ENCODE results near the gene CCL4L2. TPM values are rescaled to one million over a fixed set of nuclear protein-coding genes. Genes with fewer than 3 reads are reported as not detected.
"Not testable (repeated sequence)": the region's sequence is repeated elsewhere in the genome, so short reads cannot be mapped to it uniquely, and the experiment has no call there.

Gene CCL4L2
- 1 to 10 TPM in 6 of 9 donors, under 1 TPM in 2, not detected in 1; 0.57 to 3.8 (median 2.2) TPM for total RNA-seq
- polyA plus RNA-seq: 1 to 10 TPM; 1.3 to 5.1 (median 2.2) TPM
- long read RNA-seq, donor 1: 0 reads
- long read RNA-seq, donor 2, partial matches to known transcripts: 0 of 1 reads
- long read RNA-seq, donor 2, other reads (novel, unspliced or antisense): 0 of 1 reads
- long read RNA-seq, donor 3: 0 reads
- long read RNA-seq, donor 4, partial matches to known transcripts: 0 of 1 reads
- long read RNA-seq, donor 4, other reads (novel, unspliced or antisense): 1 of 1 reads
- long read RNA-seq, donor 5, partial matches to known transcripts: 0 of 1 reads
- long read RNA-seq, donor 5, other reads (novel, unspliced or antisense): 1 of 1 reads
- long read RNA-seq, donor 6, partial matches to known transcripts: 0 of 1 reads
- long read RNA-seq, donor 6, other reads (novel, unspliced or antisense): 0 of 1 reads
- long read RNA-seq, donor 7: 0 reads
- long read RNA-seq, donor 8: 0 reads
- long read RNA-seq, donor 9: 0 reads
- long read RNA-seq, donor 10: 0 reads

DNA sequence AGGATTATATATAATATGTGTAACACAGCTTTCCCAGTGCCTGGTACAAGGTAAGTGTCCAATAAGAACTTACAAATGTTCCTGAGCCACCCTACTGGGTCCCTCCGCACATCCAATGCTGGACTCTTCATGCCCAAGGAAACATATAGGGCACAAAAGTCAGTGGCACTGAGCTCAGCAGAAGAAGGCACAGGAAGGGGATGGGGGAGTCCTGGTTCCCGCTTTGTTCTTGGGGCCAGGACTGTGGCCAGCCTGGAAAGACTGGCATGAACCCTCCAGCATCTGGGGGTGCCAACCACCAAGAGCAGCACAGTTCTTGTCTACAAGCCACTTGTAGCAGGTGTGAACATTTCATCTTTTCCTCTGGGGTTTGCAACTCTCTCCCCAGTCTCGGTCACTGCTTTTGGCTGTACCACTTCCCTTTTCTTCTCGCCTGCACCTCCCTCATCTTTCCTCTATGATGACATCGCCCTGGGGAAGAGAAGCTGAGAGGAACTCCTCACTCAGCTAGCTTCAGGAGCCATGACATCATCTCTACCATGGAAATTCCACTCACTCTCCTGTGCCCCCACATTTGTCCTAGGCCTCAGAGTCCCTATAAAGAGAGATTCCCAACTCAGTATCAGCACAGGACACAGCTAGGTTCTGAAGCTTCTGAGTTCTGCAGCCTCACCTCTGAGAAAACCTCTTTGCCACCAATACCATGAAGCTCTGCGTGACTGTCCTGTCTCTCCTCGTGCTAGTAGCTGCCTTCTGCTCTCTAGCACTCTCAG, at the start of gene CCL4L2:
Gene CCL4L2 (plus strand): TSS at position 625 of the 773 bp plus-strand sequence.
- H3K27me3 ChIP-seq; H3K4me1 ChIP-seq (replicated peaks in 1 of 2); H3K27ac ChIP-seq; H3K4me3 ChIP-seq; intact Hi-C loops (cut with DNase I); H3K9me3 ChIP-seq (replicated peaks in 1 of 3); H3K36me3 ChIP-seq (replicated peaks in 1 of 2); DNase-seq: not testable (repeated sequence)
- 65 to 81% (median 74%) methylated on average over 6 to 7 of the region's 7 CpGs for WGBS, 4 donors

DNA sequence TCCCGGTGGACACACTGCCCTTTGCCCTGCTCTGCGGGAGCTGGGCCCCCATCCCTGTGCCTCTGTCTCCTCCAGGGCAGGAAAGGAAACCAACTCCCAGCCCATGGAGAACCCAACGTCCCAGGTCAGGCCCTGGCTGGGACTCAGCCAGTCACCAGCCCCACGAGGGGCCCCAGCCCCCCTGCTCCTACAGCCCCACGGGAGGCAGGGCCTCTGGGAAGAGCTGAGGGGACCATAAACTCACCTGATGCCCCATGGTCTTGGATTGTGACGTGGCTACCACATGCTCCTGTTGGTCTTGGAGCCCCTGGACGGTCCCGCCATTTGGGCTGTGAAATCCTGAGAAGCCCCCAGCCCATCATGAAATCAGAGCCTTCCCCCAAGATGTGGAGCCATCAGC, 42.0 kb upstream of the CCL4L2 start:
- H3K4me3 ChIP-seq; H3K36me3 ChIP-seq (replicated peaks in 1 of 2); H3K4me1 ChIP-seq (replicated peaks in 1 of 2); H3K27ac ChIP-seq; intact Hi-C loops (cut with DNase I); H3K27me3 ChIP-seq; H3K9me3 ChIP-seq (replicated peaks in 1 of 3); DNase-seq: not testable (repeated sequence)
- WGBS, 4 donors: 66 to 72% methylated on average over 5 to 6 of the region's 8 CpGs; no CpG with 5 or more reads in 2 of the 4 donors

DNA sequence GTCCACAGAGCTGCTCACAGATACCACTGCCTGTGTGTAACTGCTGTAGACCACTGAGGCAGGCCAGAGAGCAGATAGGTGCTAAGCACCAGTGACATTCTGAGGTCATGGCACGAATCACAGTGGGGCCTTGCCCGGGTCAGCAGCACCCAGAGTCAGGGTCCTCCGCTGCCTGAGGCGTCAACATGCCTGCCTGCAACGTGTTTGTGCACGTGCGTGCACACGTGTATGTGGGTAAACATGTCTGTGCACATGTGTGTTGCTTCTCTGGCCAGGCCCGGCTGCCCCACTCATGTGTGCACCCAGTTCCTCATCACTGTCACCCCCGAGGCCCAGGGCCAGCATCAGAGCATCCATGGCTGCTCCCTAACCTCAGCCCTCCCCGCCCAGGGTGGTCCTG, 34.3 kb upstream of the CCL4L2 start, which contains the start of gene TBC1D3B:
Gene TBC1D3B (minus strand): TSS at position 101 of the 400 bp plus-strand sequence. CDS start 1,586 bp downstream, outside the sequence.
- H3K36me3 ChIP-seq (replicated peaks in 1 of 2); H3K4me1 ChIP-seq (replicated peaks in 1 of 2); intact Hi-C loops (cut with DNase I); H3K4me3 ChIP-seq; H3K9me3 ChIP-seq (replicated peaks in 1 of 3); DNase-seq; H3K27me3 ChIP-seq; H3K27ac ChIP-seq: not testable (repeated sequence)
- no CpG with 5 or more reads among the region's 11 CpGs for whole genome bisulfite sequencing, 4 donors

DNA sequence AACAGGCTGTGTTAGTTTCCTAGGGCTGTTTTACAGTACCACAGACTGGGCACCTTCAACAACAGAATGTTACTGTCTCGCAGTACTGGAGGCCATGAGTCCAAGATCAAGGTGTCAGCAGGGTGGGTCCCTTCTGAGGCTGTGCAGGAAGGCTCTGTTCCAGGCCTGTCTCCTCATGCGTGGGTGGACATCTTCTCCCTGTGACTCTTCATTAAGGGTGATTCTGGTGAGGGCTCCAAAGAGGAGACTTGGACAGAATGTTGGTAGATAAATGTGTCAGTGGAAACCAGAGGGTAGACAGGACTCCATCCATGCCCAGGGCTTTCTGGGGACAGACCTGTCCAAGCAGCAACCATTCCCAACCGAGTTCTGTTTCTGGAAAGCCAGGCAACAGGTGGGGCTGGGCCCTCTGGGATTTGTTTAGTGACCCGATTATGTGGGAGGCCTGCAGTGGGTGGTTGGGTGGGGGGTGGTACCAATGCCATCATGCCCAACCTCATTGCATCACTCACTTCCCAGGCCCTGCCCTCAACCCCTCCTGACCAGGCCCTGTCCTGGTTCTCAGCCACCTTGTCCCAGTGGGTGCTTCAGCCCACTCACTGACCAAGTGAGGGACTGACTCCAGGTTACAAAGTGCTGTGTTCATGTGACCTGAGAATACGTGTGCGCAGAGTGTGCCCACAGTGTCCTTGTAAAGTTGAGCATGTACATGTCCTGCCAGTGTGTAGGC, 29.3 kb upstream of the CCL4L2 start:
- DNase-seq; H3K27ac ChIP-seq; H3K4me3 ChIP-seq; H3K36me3 ChIP-seq (replicated peaks in 1 of 2); H3K9me3 ChIP-seq (replicated peaks in 1 of 3); H3K4me1 ChIP-seq (replicated peaks in 1 of 2): not testable (repeated sequence)
- intact Hi-C loops (cut with DNase I): loop anchor here in 1 of 2 donors (10.0 kb wide), 1 partner anchor 67 kb away; no protein-coding TSS in a partner anchor
- 80 to 94% (median 89%) methylated on average over 6 of the region's 6 CpGs for WGBS, 4 donors
- peaks cover 15% of the 10 kb centered on the region for H3K27me3 ChIP-seq

DNA sequence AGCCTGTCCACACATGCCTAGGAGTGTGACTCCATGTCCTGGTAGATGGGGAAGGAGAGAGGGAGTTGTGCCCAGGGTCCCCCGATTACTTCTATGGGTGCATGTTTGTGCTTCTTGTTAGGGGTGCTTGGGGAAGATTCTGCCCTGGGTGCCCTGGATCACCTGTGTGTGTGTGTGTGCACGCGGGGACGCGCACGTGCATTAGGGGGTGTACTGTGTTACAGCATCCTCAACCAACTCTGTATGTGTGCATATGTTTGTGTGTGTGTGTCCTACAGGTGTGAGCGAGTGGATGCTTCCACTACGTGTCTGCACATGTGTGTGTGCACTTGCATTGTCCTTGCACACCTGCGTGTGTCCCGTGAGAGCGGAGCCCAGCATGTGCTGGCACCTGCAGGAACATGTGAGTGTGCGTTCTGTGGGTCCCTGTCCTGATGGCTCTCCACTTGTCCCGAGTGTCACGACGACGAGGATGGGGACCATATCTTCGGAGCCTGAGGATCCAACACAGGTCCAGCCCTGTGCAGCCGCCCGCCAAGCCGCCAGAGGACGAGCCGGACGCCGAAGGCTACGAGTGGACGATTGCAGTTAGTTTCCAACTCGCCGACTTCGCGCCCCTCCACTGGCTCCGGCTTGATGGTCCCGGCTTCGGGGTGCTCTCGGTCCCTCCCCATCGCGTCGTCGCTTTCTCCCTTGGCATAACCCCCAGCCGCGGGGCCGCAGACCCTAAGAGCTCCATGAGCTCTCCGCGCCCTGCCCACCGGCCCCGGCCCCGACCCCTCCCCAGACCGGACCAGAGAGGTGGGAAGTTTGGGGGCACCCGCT, 28.5 kb upstream of the CCL4L2 start:
- intact Hi-C loops (cut with DNase I): loop anchor here in 1 of 2 donors (10.0 kb wide), 1 partner anchor 68 kb away; no protein-coding TSS in a partner anchor
- Histone ChIP-seq H3K4me1 (replicated peaks in 1 of 2) (peaks cover 0 to 6% of the 10 kb centered on the region in 2 donors), H3K36me3 (replicated peaks in 1 of 2) (no peaks in the 10 kb centered on the region), H3K9me3 (replicated peaks in 1 of 3) (no peaks in the 10 kb centered on the region), H3K27me3 (peaks cover 15% of the 10 kb centered on the region), H3K4me3 (peak overlapping the region in 3 of 4 donors; percentile 11 to 87 (median 58)), H3K27ac (peak overlapping the region in 2 of 5 donors; percentile 57 to 78)
- peak in 1 of 7 donors; percentile 56 for DNase-seq
- TF ChIP-seq, protein P1, sequence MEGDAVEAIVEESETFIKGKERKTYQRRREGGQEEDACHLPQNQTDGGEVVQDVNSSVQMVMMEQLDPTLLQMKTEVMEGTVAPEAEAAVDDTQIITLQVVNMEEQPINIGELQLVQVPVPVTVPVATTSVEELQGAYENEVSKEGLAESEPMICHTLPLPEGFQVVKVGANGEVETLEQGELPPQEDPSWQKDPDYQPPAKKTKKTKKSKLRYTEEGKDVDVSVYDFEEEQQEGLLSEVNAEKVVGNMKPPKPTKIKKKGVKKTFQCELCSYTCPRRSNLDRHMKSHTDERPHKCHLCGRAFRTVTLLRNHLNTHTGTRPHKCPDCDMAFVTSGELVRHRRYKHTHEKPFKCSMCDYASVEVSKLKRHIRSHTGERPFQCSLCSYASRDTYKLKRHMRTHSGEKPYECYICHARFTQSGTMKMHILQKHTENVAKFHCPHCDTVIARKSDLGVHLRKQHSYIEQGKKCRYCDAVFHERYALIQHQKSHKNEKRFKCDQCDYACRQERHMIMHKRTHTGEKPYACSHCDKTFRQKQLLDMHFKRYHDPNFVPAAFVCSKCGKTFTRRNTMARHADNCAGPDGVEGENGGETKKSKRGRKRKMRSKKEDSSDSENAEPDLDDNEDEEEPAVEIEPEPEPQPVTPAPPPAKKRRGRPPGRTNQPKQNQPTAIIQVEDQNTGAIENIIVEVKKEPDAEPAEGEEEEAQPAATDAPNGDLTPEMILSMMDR (IDR thresholded peaks at IDR 0.05): no peak
- TF ChIP-seq POLR2A (IDR thresholded peaks at IDR 0.05): no peak
- WGBS, 4 donors: 23 to 62% (median 30%) methylated on average over 6 to 48 of the region's 48 CpGs
